Activated CD4-positive, alpha-beta T cell treated with anti-CD3 and anti-CD28 coated beads, Interleukin-10, Interleukin-2, amounts not matched to agents 100 ng/mL and 50 ng/mL, durations not matched to agents 16 hours and 8 hours (primary cell): ENCODE data around the gene RALGAPA2.

Source experiments
- DNase-seq: peaks from one replicate; pipeline ENCODE4 v3.0.0-alpha.2; 2020

The RALGAPA2 gene

GRCh38 chr20:20720158-20720557 lies 7.7 kb upstream of the RALGAPA2 start:
- no peak for DNase-seq

GRCh38 chr20:20719411-20719810 lies 7.0 kb upstream of the RALGAPA2 start:
- no peak for DNase-seq

GRCh38 chr20:20713244-20713765 lies 861 bp upstream of the RALGAPA2 start:
- no peak for DNase-seq

GRCh38 chr20:20712004-20712473 lies 405 bp downstream of the RALGAPA2 start:
- peak; percentile 9 for DNase-seq

- peak; percentile 19 for DNase-seq
Measured at GRCh38 chr20:20711413-20711812, 1.0 kb downstream of the RALGAPA2 start.

- peak; percentile 64 for DNase-seq
Measured at GRCh38 chr20:20710443-20711315, 1.8 kb downstream of the RALGAPA2 start.

- DNase-seq: no peak
Measured at GRCh38 chr20:20709887-20710286, 2.6 kb downstream of the RALGAPA2 start.

GRCh38 chr20:20706285-20706684 lies 6.2 kb downstream of the RALGAPA2 start:
- DNase-seq: no peak

- DNase-seq: no peak
Measured at GRCh38 chr20:20702330-20703245, 9.9 kb downstream of the RALGAPA2 start.

GRCh38 chr20:20699917-20700316 lies 12.5 kb downstream of the RALGAPA2 start:
- DNase-seq: no peak

- no peak for DNase-seq
Measured at GRCh38 chr20:20699144-20699543, 13.3 kb downstream of the RALGAPA2 start.

- DNase-seq: no peak
Measured at GRCh38 chr20:20697325-20697845, 15.1 kb downstream of the RALGAPA2 start.

GRCh38 chr20:20695250-20695816 lies 17.1 kb downstream of the RALGAPA2 start:
- DNase-seq: no peak

GRCh38 chr20:20694591-20694990 lies 17.9 kb downstream of the RALGAPA2 start:
- no peak for DNase-seq

- DNase-seq: no peak
Measured at GRCh38 chr20:20692587-20692986, 19.9 kb downstream of the RALGAPA2 start.

- DNase-seq: no peak
Measured at GRCh38 chr20:20691477-20692235, 20.8 kb downstream of the RALGAPA2 start.

- no peak for DNase-seq
Measured at GRCh38 chr20:20690676-20691476, 21.6 kb downstream of the RALGAPA2 start.

GRCh38 chr20:20687319-20687718 lies 25.1 kb downstream of the RALGAPA2 start:
- no peak for DNase-seq

GRCh38 chr20:20685635-20686034 lies 26.8 kb downstream of the RALGAPA2 start:
- no peak for DNase-seq

GRCh38 chr20:20683481-20684321 lies 28.7 kb downstream of the RALGAPA2 start:
- no peak for DNase-seq
